HUES6 (cell line): ENCODE measurements around the gene MROH2A.

Experiments
- H3K27ac ChIP-seq: 2 replicates; pipeline ENCODE4 v1.7.0; 2013; ENCODE audit warnings: low read depth, mild to moderate bottlenecking, low read length, inconsistent platforms
- H3K27me3 ChIP-seq: 2 replicates; pipeline ENCODE4 v1.6.1; 2013; ENCODE audit warnings: low read length; ENCODE audit not compliant: control insufficient read depth, insufficient read depth
- H3K36me3 ChIP-seq: 2 replicates; pipeline ENCODE4 v1.6.1; 2013; ENCODE audit warnings: low read length; ENCODE audit not compliant: control insufficient read depth, insufficient read depth
- H3K4me1 ChIP-seq: 2 replicates; pipeline ENCODE4 v1.6.1; 2013; ENCODE audit warnings: low read length; ENCODE audit not compliant: control insufficient read depth, insufficient read depth
- H3K4me3 ChIP-seq: 2 replicates; pipeline ENCODE4 v1.5.1; 2013; ENCODE audit warnings: low read depth, low read length
- H3K9ac ChIP-seq: one replicate; pipeline ENCODE4 v1.6.1; 2013; ENCODE audit warnings: mild to moderate bottlenecking, low read length
- H3K9me3 ChIP-seq: 2 replicates; pipeline ENCODE4 v1.6.1; 2013; ENCODE audit warnings: low read depth, low read length; ENCODE audit not compliant: control insufficient read depth, insufficient read depth

Gene MROH2A

GRCh38 chr2:233792720-233793119 is 14.6 kb downstream of the MROH2A start:
- Histone ChIP-seq H3K27me3 (no peaks in the 10 kb centered on the region), H3K4me1 (no peaks in the 10 kb centered on the region), H3K9me3 (no peaks in the 10 kb centered on the region), H3K36me3 (no peaks in the 10 kb centered on the region), H3K27ac (no peak overlapping the region), H3K4me3 (no peak overlapping the region), H3K9ac (no peak overlapping the region)

DNA sequence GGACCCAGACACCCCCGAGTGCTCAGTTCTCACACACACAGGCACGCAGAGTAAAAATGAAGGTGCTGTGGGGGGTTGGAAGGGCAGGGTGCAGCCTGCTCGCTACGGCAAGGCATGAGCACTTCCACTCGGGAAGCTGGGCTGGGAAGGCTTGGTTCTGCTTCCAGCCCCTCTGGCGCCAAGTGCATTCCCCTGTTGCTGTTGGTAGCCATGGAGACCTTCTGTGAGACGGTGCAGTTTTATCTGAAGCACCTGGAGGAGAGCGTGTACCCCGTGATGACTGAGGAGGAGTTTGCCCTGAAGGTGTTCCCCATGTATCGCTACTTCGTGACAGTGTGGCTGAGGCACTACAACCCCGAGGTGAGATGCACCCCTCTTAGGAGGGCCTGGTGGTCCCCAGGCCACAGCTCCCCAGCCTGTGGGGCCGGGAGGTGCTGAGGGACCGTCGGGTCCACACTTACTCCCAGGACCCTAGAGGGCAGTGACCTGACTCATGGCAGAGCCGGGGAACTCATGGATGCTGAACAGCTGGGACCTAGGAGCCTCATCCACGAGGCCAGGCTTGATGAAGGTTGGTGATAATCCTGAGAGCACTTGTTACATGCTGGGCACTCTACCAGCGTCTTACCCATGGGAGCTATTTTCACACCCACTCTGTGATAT is 15.5 kb downstream of the MROH2A start:
- no peaks in the 10 kb centered on the region for H3K27me3 ChIP-seq
- H3K4me1 ChIP-seq, result no peaks in the 10 kb centered on the region
- no peak overlapping the region for H3K4me3 ChIP-seq
- H3K9ac ChIP-seq, result no peak overlapping the region
- no peaks in the 10 kb centered on the region for H3K36me3 ChIP-seq
- no peak overlapping the region for H3K27ac ChIP-seq
- H3K9me3 ChIP-seq, result no peaks in the 10 kb centered on the region

- H3K27me3 ChIP-seq, result no peaks in the 10 kb centered on the region
- no peak overlapping the region for H3K4me3 ChIP-seq
- H3K36me3 ChIP-seq, result no peaks in the 10 kb centered on the region
- no peak overlapping the region for H3K27ac ChIP-seq
- H3K9ac ChIP-seq, result no peak overlapping the region
- H3K9me3 ChIP-seq, result no peaks in the 10 kb centered on the region
- H3K4me1 ChIP-seq, result no peaks in the 10 kb centered on the region
These were observed 16.1 kb downstream of the MROH2A start for GRCh38 chr2:233794128-233794658.

GRCh38 chr2:233795735-233796171 is 17.6 kb downstream of the MROH2A start:
- H3K27me3 ChIP-seq, result no peaks in the 10 kb centered on the region
- H3K27ac ChIP-seq, result no peak overlapping the region
- H3K36me3 ChIP-seq, result no peaks in the 10 kb centered on the region
- no peaks in the 10 kb centered on the region for H3K9me3 ChIP-seq
- no peaks in the 10 kb centered on the region for H3K4me1 ChIP-seq
- H3K4me3 ChIP-seq, result no peak overlapping the region
- no peak overlapping the region for H3K9ac ChIP-seq

- H3K27ac ChIP-seq, result no peak overlapping the region
- H3K9ac ChIP-seq, result no peak overlapping the region
- no peaks in the 10 kb centered on the region for H3K4me1 ChIP-seq
- H3K9me3 ChIP-seq, result no peaks in the 10 kb centered on the region
- H3K36me3 ChIP-seq, result no peaks in the 10 kb centered on the region
- H3K27me3 ChIP-seq, result no peaks in the 10 kb centered on the region
- H3K4me3 ChIP-seq, result no peak overlapping the region
These were observed 18.1 kb downstream of the MROH2A start for GRCh38 chr2:233796254-233796653.

DNA sequence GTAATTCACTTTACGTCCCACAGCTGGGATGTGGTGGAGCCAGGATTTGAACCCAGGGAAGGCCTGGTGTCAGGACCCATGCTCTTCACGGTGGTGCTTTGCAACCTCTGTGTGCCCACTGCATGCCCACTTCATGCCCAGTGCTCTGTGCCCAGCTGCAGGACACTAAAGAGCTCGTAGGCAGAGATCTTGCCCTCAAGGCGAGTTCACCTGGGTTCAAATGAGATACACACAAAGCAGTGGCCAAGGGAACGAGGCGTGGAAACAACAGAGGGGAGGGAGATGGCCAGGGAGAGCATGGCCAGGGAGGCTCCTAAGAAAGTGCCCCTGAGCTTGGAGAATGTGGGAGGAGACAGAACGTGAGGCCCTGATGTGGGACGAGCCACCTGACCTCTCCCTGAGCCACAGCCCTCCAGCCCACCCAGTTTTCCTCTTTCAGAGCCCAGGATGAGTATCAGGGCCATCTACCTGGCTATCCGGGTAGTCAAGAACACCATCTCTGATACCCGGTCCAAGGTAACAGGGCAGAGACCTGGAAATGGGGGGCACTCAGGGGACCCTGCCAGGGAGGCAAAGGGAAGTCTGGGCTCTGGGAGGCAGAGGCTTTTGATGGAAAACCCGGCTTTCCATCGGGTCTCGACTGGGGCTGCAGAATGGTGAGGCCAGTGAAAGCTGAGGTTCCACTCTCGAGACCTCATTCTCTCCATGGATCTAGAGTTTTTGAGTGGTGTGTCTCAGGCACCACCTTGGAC is 20.4 kb downstream of the MROH2A start:
- Histone ChIP-seq H3K27me3 (0 out of 2 replicates have a peak, but pooled peaks cover 2% of the 10 kb centered on the region), H3K4me1 (no peaks in the 10 kb centered on the region), H3K9me3 (no peaks in the 10 kb centered on the region), H3K36me3 (no peaks in the 10 kb centered on the region), H3K27ac (no peak overlapping the region), H3K9ac (no peak overlapping the region), H3K4me3 (no peak overlapping the region)

DNA sequence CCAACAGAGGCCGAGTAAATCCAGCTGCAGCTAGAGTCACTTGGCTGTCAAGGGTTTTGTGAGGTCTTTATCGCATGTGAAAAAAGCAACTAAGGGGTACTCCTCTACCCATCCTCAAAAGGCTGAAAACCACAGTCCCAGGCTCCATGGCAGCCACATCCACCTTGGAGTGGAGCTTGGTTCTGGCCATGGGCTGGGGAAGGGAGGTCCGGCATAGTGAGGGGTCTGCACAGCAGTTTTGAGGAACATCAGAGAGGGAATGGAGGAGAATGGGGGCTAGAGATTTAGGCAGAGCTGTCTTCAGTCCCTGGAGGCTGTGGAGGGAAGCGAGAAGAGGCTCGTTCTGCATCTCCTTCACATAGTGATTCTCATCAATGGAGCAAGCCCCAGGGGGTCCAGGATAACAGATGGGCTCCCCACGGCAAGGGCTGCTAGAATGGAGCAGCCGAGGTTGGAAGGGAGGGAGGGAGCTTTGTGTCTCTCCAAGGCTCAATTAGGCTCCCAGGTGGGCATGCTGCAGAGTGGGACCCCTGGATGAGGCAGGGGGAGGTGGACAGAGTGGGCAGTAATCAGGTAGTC is 21.0 kb downstream of the MROH2A start:
- H3K9ac ChIP-seq, result no peak overlapping the region
- 0 out of 2 replicates have a peak, but pooled peaks cover 2% of the 10 kb centered on the region for H3K27me3 ChIP-seq
- no peaks in the 10 kb centered on the region for H3K9me3 ChIP-seq
- no peaks in the 10 kb centered on the region for H3K36me3 ChIP-seq
- H3K27ac ChIP-seq, result no peak overlapping the region
- H3K4me1 ChIP-seq, result no peaks in the 10 kb centered on the region
- no peak overlapping the region for H3K4me3 ChIP-seq

- Histone ChIP-seq H3K4me3 (no peak overlapping the region), H3K27ac (no peak overlapping the region), H3K9me3 (no peaks in the 10 kb centered on the region), H3K9ac (no peak overlapping the region), H3K27me3 (0 out of 2 replicates have a peak, but pooled peaks cover 2% of the 10 kb centered on the region), H3K36me3 (no peaks in the 10 kb centered on the region), H3K4me1 (no peaks in the 10 kb centered on the region)
These were observed 21.6 kb downstream of the MROH2A start for GRCh38 chr2:233799716-233800115.

GRCh38 chr2:233800208-233800607 is 22.1 kb downstream of the MROH2A start:
- Histone ChIP-seq H3K4me3 (no peak overlapping the region), H3K27me3 (0 out of 2 replicates have a peak, but pooled peaks cover 2% of the 10 kb centered on the region), H3K9ac (no peak overlapping the region), H3K9me3 (no peaks in the 10 kb centered on the region), H3K4me1 (no peaks in the 10 kb centered on the region), H3K36me3 (no peaks in the 10 kb centered on the region), H3K27ac (no peak overlapping the region)

- Histone ChIP-seq H3K27me3 (0 out of 2 replicates have a peak, but pooled peaks cover 2% of the 10 kb centered on the region), H3K4me3 (no peak overlapping the region)
These were observed 23.4 kb downstream of the MROH2A start for GRCh38 chr2:233801357-233802131.

More at GRCh38 chr2:233801357-233802131, 23.4 kb downstream of the MROH2A start:
- H3K36me3 ChIP-seq, result no peaks in the 10 kb centered on the region
- no peak overlapping the region for H3K9ac ChIP-seq
- H3K9me3 ChIP-seq, result no peaks in the 10 kb centered on the region
- no peak overlapping the region for H3K27ac ChIP-seq
- no peaks in the 10 kb centered on the region for H3K4me1 ChIP-seq
